ENCODE measurements around the gene ZNF618. TPM values are rescaled to one million over a fixed set of nuclear protein-coding genes. Genes with fewer than 3 reads are reported as not detected.

The ZNF618 gene
- total and polyA plus RNA-seq, 9 donors, result 8.2 to 28.9 (median 18.3) TPM

GRCh38 chr9:113844466-113844865, 31.6 kb upstream of the ZNF618 start:
- intact Hi-C loops (cut with DNase I), result no loop called here
- no peak for DNase-seq
- Histone ChIP-seq H3K4me3 (no peak overlapping the region), H3K36me3 (no peaks in the 10 kb centered on the region), H3K27ac (no peak overlapping the region), H3K27me3 (no peaks in the 10 kb centered on the region), H3K9me3 (no peaks in the 10 kb centered on the region), H3K4me1 (ENCODE audit: insufficient read depth) (no peaks in the 10 kb centered on the region)
- TF ChIP-seq EP300 (IDR thresholded peaks at IDR 0.05) (no peak), CTCF (IDR thresholded peaks at IDR 0.05) (no peak), POLR2A (IDR thresholded peaks at IDR 0.05) (no peak)
- WGBS, 3 donors, result 67 to 86% (median 71%) methylated on average over 1 of the region's 1 CpG

- no peaks in the 10 kb centered on the region for H3K4me1 ChIP-seq (ENCODE audit: insufficient read depth)
- H3K27ac ChIP-seq, result no peak overlapping the region
- no peaks in the 10 kb centered on the region for H3K27me3 ChIP-seq
- no peaks in the 10 kb centered on the region for H3K9me3 ChIP-seq
- H3K4me3 ChIP-seq, result no peak overlapping the region
- no peak for DNase-seq
- intact Hi-C loops (cut with DNase I), result no loop called here
- no peaks in the 10 kb centered on the region for H3K36me3 ChIP-seq
- TF ChIP-seq CTCF (IDR thresholded peaks at IDR 0.05) (no peak), POLR2A (IDR thresholded peaks at IDR 0.05) (no peak), EP300 (IDR thresholded peaks at IDR 0.05) (no peak)
- WGBS, 3 donors, result 85 to 89% (median 88%) methylated on average over 25 of the region's 25 CpGs
Measured at GRCh38 chr9:113851359-113851758, 24.8 kb upstream of the ZNF618 start.

- Histone ChIP-seq H3K4me1 (ENCODE audit: insufficient read depth) (no peaks in the 10 kb centered on the region), H3K27ac (no peak overlapping the region), H3K9me3 (no peaks in the 10 kb centered on the region), H3K27me3 (no peaks in the 10 kb centered on the region), H3K4me3 (no peak overlapping the region), H3K36me3 (no peaks in the 10 kb centered on the region)
- WGBS, 3 donors, result 90 to 97% (median 93%) methylated on average over 1 of the region's 1 CpG
- no peak for DNase-seq
- no peak for TF ChIP-seq POLR2A (IDR thresholded peaks at IDR 0.05)
- TF ChIP-seq CTCF (IDR thresholded peaks at IDR 0.05), result no peak
- TF ChIP-seq EP300 (IDR thresholded peaks at IDR 0.05), result no peak
- intact Hi-C loops (cut with DNase I), result no loop called here
Measured at GRCh38 chr9:113851873-113852272, 24.2 kb upstream of the ZNF618 start.

- 48 to 62% (median 57%) methylated on average over 2 of the region's 2 CpGs for WGBS, 3 donors
- H3K9me3 ChIP-seq, result no peaks in the 10 kb centered on the region
- no peak overlapping the region for H3K4me3 ChIP-seq
- H3K4me1 ChIP-seq (ENCODE audit: insufficient read depth), result no peaks in the 10 kb centered on the region
- DNase-seq, result no peak
- H3K27ac ChIP-seq, result no peak overlapping the region
- no peaks in the 10 kb centered on the region for H3K27me3 ChIP-seq
- no peak for TF ChIP-seq CTCF (IDR thresholded peaks at IDR 0.05)
- no peak for TF ChIP-seq EP300 (IDR thresholded peaks at IDR 0.05)
- no peak for TF ChIP-seq POLR2A (IDR thresholded peaks at IDR 0.05)
- no peaks in the 10 kb centered on the region for H3K36me3 ChIP-seq
- intact Hi-C loops (cut with DNase I), result no loop called here
Measured at GRCh38 chr9:113853333-113853732, 22.8 kb upstream of the ZNF618 start.

GRCh38 chr9:113854310-113854709, 21.8 kb upstream of the ZNF618 start:
- Histone ChIP-seq H3K36me3 (no peaks in the 10 kb centered on the region), H3K27me3 (no peaks in the 10 kb centered on the region), H3K4me1 (ENCODE audit: insufficient read depth) (no peaks in the 10 kb centered on the region), H3K27ac (no peak overlapping the region), H3K9me3 (no peaks in the 10 kb centered on the region), H3K4me3 (no peak overlapping the region)
- WGBS, 3 donors, result 74 to 87% (median 84%) methylated on average over 2 of the region's 2 CpGs
- no peak for TF ChIP-seq CTCF (IDR thresholded peaks at IDR 0.05)
- TF ChIP-seq EP300 (IDR thresholded peaks at IDR 0.05), result no peak
- no peak for TF ChIP-seq POLR2A (IDR thresholded peaks at IDR 0.05)
- no peak for DNase-seq
- intact Hi-C loops (cut with DNase I), result no loop called here

Measured in ovary (tissue), 9 donors.